Measurements from ENCODE around the gene SPG11. TPM values are rescaled to one million over a fixed set of nuclear protein-coding genes. Genes with fewer than 3 reads are reported as not detected.

SPG11 gene
- total and polyA plus RNA-seq, 8 donors: 12.1 to 240 (median 104) TPM

DNA sequence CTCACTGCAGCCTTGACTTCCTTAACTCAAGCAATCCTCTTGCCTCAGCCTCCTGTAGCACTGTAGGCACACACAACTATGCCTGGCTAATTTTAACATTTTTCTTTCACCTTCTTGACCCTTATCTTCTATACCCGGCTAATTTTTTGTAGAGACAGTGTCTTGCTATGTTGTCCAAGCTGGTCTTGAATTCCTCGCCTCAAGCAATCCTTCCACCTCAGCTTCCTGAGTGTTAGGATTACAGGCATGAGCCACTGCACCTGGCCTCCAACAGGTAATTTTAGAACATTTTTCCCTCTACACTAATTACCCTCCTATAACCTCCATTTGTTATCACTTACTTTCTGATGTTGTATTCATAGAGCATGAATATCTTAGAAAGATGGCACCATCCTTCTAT lies 60.3 kb downstream of the SPG11 start:
- TF ChIP-seq POLR2AphosphoS5 (IDR thresholded peaks at IDR 0.05) (no peak), EP300 (IDR thresholded peaks at IDR 0.05) (no peak)
- H3K36me3 ChIP-seq: peaks cover 37 to 100% (median 94%) of the 10 kb centered on the region in 4 donors

GRCh38 chr15:44598892-44599291 lies 64.6 kb downstream of the SPG11 start:
- no peak for DNase-seq
- intact Hi-C loops (cut with DNase I; ENCODE audit: low total_unique reads): no loop called here
- no peak overlapping the region for H3K4me3 ChIP-seq
- peaks cover 50 to 100% (median 94%) of the 10 kb centered on the region in 4 donors for H3K36me3 ChIP-seq
- no peaks in the 10 kb centered on the region for H3K9me3 ChIP-seq
- H3K4me1 ChIP-seq: peaks cover 0 to 11% (median 0%) of the 10 kb centered on the region in 4 donors
- no peaks in the 10 kb centered on the region for H3K27me3 ChIP-seq
- 37 to 58% (median 48%) methylated on average over 5 of the region's 5 CpGs for WGBS, 5 donors
- peak overlapping the region in 2 of 5 donors; percentile 38 to 52 for H3K27ac ChIP-seq
- TF ChIP-seq EP300 (IDR thresholded peaks at IDR 0.05): no peak
- TF ChIP-seq POLR2A (IDR thresholded peaks at IDR 0.05): no peak
- no peak for TF ChIP-seq POLR2AphosphoS5 (IDR thresholded peaks at IDR 0.05)
- TF ChIP-seq, protein P1, sequence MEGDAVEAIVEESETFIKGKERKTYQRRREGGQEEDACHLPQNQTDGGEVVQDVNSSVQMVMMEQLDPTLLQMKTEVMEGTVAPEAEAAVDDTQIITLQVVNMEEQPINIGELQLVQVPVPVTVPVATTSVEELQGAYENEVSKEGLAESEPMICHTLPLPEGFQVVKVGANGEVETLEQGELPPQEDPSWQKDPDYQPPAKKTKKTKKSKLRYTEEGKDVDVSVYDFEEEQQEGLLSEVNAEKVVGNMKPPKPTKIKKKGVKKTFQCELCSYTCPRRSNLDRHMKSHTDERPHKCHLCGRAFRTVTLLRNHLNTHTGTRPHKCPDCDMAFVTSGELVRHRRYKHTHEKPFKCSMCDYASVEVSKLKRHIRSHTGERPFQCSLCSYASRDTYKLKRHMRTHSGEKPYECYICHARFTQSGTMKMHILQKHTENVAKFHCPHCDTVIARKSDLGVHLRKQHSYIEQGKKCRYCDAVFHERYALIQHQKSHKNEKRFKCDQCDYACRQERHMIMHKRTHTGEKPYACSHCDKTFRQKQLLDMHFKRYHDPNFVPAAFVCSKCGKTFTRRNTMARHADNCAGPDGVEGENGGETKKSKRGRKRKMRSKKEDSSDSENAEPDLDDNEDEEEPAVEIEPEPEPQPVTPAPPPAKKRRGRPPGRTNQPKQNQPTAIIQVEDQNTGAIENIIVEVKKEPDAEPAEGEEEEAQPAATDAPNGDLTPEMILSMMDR (IDR thresholded peaks at IDR 0.05): no peak

More for the DNA sequence above, 60.3 kb downstream of the SPG11 start:
- no peak overlapping the region for H3K27ac ChIP-seq
- WGBS, 5 donors: 92 to 100% (median 98%) methylated on average over 2 of the region's 2 CpGs
- H3K4me3 ChIP-seq: no peak overlapping the region
- no peaks in the 10 kb centered on the region for H3K9me3 ChIP-seq
- intact Hi-C loops (cut with DNase I; ENCODE audit: low total_unique reads): loop anchor here (10.0 kb wide), 1 partner anchor 52 kb away; no protein-coding TSS in a partner anchor
- no peak for DNase-seq
- H3K27me3 ChIP-seq: no peaks in the 10 kb centered on the region
- peaks cover 0 to 11% (median 0%) of the 10 kb centered on the region in 4 donors for H3K4me1 ChIP-seq

- H3K9me3 ChIP-seq: no peaks in the 10 kb centered on the region
- DNase-seq: no peak
- TF ChIP-seq EP300 (IDR thresholded peaks at IDR 0.05): no peak
- TF ChIP-seq POLR2A (IDR thresholded peaks at IDR 0.05): no peak
- TF ChIP-seq POLR2AphosphoS5 (IDR thresholded peaks at IDR 0.05): no peak
- TF ChIP-seq, protein P1 (IDR thresholded peaks at IDR 0.05): no peak
- no peaks in the 10 kb centered on the region for H3K27me3 ChIP-seq
- peak overlapping the region in 2 of 5 donors; percentile 38 to 52 for H3K27ac ChIP-seq
- no peak overlapping the region for H3K4me3 ChIP-seq
- peaks cover 50 to 100% (median 94%) of the 10 kb centered on the region in 4 donors for H3K36me3 ChIP-seq
- 74 to 84% (median 82%) methylated on average over 1 of the region's 1 CpG for WGBS, 5 donors
- peaks cover 0 to 11% (median 0%) of the 10 kb centered on the region in 4 donors for H3K4me1 ChIP-seq
- intact Hi-C loops (cut with DNase I; ENCODE audit: low total_unique reads): no loop called here
These were observed 65.4 kb downstream of the SPG11 start for GRCh38 chr15:44598066-44598465.

GRCh38 chr15:44596511-44597010 lies 66.9 kb downstream of the SPG11 start:
- 50 to 92% (median 70%) methylated on average over 1 of the region's 1 CpG for WGBS, 5 donors
- DNase-seq: no peak
- no peak overlapping the region for H3K27ac ChIP-seq
- intact Hi-C loops (cut with DNase I; ENCODE audit: low total_unique reads): no loop called here
- no peak overlapping the region for H3K4me3 ChIP-seq
- TF ChIP-seq POLR2A (IDR thresholded peaks at IDR 0.05) (no peak), EP300 (IDR thresholded peaks at IDR 0.05) (no peak), POLR2AphosphoS5 (IDR thresholded peaks at IDR 0.05) (no peak)
- TF ChIP-seq, protein P1 (IDR thresholded peaks at IDR 0.05): no peak
- peaks cover 57 to 100% (median 94%) of the 10 kb centered on the region in 4 donors for H3K36me3 ChIP-seq
- no peaks in the 10 kb centered on the region for H3K27me3 ChIP-seq
- H3K4me1 ChIP-seq: peaks cover 0 to 11% (median 0%) of the 10 kb centered on the region in 4 donors
- H3K9me3 ChIP-seq: no peaks in the 10 kb centered on the region
